WI38 (cell line): ENCODE results near the gene GRK3.

ENCODE experiments used
- H3K4me3 ChIP-seq: 2 replicates; pipeline ENCODE4 v1.5.1; 2011; ENCODE audit warnings: low read depth, mild to moderate bottlenecking, control low read depth, low read length
- TF ChIP-seq, protein P1 (sequence below): IDR thresholded peaks from 2 replicates; pipeline ENCODE4 v1.5.1; 2012; ENCODE audit warnings: low read depth, mild to moderate bottlenecking, control low read depth, low read length

Gene GRK3

DNA sequence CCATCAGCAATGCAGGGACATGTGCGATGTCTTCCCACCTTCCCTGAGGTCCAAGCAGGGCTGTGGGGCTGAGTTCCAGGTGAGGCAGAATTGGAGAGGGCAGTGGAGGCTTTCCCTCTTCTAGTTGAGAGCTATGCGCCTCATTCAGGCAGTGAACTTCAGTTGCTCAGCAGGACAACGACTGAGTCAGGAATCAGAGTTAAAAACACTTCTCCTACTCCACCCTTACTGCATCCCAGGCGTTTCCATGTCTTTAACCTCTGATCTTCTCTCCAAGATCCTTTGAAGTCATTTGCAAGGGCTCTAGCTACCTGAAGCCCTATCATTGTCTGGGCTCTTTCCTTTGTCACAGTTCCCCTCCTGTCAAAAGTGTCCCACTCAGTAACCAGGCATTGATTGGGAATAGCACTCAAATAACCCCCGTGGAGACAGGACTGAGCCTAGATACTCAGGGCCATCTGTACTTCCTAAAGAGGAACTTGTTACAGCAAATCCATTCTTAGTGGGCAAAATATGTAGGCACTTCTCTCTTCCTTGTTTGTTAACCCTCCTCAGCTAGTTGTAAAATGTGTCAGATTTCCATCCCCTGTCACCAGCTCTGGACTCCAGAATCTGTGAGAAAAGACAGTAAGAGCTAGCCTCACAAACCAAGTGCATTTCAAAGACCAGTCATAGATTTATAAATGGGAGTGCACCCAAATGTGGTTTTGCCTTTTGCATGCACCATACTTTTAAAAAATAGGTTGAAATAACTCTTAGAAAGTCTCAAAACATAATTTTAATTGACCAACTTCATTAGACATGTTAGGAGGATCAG is 105.0 kb downstream of the GRK3 start:
- TF ChIP-seq, protein P1, sequence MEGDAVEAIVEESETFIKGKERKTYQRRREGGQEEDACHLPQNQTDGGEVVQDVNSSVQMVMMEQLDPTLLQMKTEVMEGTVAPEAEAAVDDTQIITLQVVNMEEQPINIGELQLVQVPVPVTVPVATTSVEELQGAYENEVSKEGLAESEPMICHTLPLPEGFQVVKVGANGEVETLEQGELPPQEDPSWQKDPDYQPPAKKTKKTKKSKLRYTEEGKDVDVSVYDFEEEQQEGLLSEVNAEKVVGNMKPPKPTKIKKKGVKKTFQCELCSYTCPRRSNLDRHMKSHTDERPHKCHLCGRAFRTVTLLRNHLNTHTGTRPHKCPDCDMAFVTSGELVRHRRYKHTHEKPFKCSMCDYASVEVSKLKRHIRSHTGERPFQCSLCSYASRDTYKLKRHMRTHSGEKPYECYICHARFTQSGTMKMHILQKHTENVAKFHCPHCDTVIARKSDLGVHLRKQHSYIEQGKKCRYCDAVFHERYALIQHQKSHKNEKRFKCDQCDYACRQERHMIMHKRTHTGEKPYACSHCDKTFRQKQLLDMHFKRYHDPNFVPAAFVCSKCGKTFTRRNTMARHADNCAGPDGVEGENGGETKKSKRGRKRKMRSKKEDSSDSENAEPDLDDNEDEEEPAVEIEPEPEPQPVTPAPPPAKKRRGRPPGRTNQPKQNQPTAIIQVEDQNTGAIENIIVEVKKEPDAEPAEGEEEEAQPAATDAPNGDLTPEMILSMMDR, result no peak
- H3K4me3 ChIP-seq, result no peak overlapping the region

DNA sequence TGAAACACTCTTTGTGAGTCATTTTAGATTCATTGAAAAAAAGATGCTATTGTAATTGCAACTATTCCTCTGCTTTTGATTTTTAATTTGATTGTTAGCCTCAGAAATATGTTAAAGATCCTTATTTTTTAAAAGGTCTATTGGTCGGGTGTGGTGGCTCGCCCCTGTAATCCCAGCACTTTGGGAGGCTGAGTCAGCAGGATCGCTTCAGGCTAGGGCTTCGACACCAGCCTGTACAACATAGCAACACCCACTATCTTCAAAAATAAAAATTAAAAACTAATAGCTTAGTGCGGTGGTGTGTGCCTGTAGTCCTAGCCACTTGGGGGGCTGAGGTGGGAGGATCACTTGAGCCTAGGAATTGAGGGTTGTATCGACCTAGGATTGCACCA is 105.6 kb downstream of the GRK3 start:
- no peak overlapping the region for H3K4me3 ChIP-seq
- TF ChIP-seq, protein P1, result no peak

DNA sequence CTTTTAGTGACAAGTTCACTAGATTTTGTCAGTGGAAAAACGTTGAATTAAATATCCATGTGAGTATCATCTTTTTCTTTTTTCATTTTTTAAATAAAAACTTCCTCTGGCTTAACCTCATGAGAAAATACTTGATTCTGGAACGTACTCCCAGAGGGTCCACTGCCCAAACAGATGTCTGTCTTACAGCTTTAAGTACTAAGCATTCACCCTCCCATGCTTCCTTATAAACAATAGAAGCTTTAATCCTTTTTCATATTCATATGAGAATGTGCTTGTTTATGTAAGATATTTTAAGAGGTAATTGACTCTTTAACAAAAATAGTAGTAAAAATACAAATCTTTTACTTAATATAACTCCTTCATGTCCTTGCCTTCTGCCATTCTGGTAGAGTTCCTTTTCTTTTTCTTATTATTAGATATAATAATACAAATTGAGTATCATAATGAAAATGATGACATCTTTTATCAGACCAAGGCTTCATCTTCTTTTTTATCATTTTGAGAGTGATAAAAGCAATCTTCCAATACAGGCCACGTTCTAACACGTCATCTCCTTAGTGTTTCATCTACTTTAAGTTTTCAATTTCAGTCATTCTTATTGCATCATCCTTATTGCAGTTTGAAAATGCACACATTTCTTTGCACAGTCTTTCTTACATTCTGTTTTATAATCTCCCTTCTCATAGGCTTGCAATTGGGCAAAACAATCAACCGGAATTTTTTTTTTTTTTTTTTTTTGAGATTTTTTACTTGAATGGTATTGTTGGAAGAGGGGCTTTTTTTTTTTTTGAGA is 108.0 kb downstream of the GRK3 start:
- TF ChIP-seq, protein P1, result no peak
- H3K4me3 ChIP-seq, result no peak overlapping the region

DNA sequence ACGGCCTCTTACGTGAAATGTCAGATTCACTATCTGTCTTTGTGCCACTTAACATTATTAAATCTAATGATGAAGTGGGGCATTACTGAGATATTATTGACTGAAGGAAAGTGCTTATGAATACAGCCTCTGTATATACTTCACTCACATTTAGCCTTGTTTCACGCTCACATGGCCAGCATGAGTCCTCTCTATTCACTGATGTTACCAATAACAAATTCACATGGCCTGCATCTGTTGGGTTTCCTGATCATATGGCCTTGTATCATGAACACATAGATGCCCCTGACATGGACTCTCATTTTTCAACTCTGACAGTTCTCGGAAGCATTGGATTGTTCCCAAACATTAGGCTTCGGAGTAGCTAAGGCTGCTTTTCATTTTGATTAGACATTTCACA is 109.2 kb downstream of the GRK3 start:
- TF ChIP-seq, protein P1, result no peak
- no peak overlapping the region for H3K4me3 ChIP-seq

DNA sequence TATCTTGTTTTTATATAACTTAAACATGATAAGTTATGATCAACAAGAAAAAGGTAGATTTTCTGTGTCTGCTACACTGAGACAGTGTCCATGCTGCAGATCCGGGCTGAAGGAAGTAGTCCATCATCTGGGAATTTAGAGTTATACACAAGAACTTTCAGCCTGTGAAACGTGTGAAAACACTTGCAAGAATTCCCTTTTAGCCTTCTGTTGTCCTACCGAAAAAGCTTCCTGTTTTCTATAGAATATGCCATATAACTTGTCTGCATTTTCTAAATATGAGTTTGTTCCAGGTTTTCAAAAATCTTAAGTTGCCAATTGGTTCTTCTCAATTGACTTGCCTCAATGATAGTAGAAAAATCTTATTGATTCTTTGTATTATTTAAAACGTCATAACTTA is 113.2 kb downstream of the GRK3 start:
- H3K4me3 ChIP-seq, result no peak overlapping the region
- TF ChIP-seq, protein P1, result no peak

DNA sequence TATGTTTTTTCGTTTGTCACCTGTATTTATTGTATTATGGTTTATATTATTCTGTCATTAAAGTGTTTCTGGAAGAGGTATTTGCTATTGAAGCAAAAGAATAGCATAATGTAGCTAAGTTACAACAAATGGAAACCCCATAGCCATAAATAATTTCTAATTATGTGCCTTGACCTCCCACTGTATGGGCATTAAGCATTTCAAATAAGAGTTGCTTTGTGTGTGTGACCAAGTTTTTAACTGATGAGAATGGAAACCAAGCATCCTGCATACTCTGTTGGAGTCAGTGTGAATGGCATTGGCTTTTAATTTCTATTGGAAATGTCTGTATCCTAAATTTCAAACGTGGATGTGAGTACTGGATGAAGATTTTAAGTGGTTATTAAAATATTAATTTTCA is 115.6 kb downstream of the GRK3 start:
- H3K4me3 ChIP-seq, result no peak overlapping the region
- TF ChIP-seq, protein P1, result no peak

DNA sequence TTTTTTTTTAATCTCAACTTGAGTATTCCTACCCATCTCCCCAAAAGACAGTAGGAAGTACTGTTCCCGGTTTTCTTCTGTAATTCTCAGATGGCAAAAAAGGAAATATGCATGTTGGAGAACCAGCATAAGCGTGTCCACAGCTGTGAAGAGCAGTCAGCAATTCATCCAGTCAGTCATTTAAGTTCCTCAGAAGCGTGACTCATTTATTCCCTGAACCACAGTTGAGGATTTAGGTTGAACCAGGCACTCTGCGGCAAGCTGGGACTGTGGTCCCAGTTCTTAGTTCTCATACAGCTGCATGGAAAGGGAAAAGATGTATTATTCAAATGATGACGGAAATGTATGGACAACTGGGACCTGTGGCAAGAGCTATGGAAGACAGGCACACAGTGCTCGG is 116.5 kb downstream of the GRK3 start:
- TF ChIP-seq, protein P1, result no peak
- no peak overlapping the region for H3K4me3 ChIP-seq
